ENCODE measurements around the gene LRP6.

DNA sequence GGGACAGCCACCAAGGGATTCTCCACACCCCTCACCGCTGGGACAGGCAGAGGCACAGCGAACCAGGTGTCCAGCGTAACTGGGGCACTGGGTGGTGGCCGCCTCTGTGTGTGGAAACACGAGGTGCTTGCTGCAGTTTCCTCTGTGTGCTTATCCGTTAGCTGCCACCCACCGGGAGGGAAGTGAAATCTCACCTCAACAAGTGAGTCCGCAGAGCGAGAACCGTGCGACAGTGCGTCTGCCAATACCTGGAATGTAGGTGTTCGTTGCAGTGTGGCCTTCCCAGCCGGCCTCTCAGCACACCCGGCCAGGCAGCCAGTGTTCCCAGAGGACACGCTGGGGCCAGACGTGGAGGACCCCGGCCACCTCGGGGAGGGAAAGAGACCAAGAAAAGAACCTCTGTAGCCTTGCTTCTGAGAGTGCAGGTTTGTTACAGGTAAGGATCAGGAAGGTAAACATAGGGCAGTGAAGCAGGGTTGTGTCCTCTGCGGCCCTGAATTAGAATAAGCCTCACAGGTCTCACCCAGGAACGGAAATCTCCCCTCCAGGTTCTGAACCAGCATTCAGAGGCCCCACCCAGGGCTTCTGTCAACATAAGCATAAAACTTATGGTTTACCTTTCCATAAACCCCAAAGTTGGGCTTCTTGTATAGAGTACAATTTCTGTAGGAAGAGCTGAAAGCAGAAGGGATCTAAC is 194.6 kb downstream of the LRP6 start:
- TF ChIP-seq, protein P1, sequence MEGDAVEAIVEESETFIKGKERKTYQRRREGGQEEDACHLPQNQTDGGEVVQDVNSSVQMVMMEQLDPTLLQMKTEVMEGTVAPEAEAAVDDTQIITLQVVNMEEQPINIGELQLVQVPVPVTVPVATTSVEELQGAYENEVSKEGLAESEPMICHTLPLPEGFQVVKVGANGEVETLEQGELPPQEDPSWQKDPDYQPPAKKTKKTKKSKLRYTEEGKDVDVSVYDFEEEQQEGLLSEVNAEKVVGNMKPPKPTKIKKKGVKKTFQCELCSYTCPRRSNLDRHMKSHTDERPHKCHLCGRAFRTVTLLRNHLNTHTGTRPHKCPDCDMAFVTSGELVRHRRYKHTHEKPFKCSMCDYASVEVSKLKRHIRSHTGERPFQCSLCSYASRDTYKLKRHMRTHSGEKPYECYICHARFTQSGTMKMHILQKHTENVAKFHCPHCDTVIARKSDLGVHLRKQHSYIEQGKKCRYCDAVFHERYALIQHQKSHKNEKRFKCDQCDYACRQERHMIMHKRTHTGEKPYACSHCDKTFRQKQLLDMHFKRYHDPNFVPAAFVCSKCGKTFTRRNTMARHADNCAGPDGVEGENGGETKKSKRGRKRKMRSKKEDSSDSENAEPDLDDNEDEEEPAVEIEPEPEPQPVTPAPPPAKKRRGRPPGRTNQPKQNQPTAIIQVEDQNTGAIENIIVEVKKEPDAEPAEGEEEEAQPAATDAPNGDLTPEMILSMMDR (IDR thresholded peaks at IDR 0.05): no peak
- no peak for TF ChIP-seq POLR2A (IDR thresholded peaks at IDR 0.05)

All from prostate gland (tissue), 2 donors.